KMS-11 (cell line): ENCODE results near the gene DBNL.

ENCODE experiments used
- H2AFZ ChIP-seq: fragments of 200-600 bp; sonication (generic); 2 replicates; pipeline ENCODE4 v1.6.1; 2016; ENCODE audit warnings: antibody characterized with exemption, mixed run types, low read depth
- H3K27ac ChIP-seq: fragments of 200-600 bp; sonication (generic); 2 replicates; pipeline ENCODE4 v1.6.1; 2016; ENCODE audit warnings: mild to moderate bottlenecking, mixed run types
- H3K27me3 ChIP-seq: fragments of 200-600 bp; sonication (generic); 2 replicates; pipeline ENCODE4 v1.6.1; 2017; ENCODE audit warnings: mild to moderate bottlenecking, low read depth, mixed run types, moderate library complexity; ENCODE audit not compliant: insufficient read depth
- H3K36me3 ChIP-seq: fragments of 200-600 bp; sonication (generic); 2 replicates; pipeline ENCODE4 v1.6.1; 2017; ENCODE audit warnings: mild to moderate bottlenecking, mixed run types; ENCODE audit not compliant: insufficient read depth
- H3K4me1 ChIP-seq: fragments of 200-600 bp; sonication (generic); 2 replicates; pipeline ENCODE4 v1.6.1; 2016; ENCODE audit warnings: mild to moderate bottlenecking, low read depth, mixed run types; ENCODE audit not compliant: poor library complexity, severe bottlenecking
- H3K4me2 ChIP-seq: fragments of 200-600 bp; sonication (generic); 2 replicates; pipeline ENCODE4 v1.7.0; 2016; ENCODE audit warnings: mild to moderate bottlenecking, mixed run types
- H3K4me3 ChIP-seq: fragments of 200-600 bp; sonication (generic); IDR thresholded peaks from 2 replicates; pipeline ENCODE4 v1.6.1; 2017; ENCODE audit warnings: low read depth, low read length, mixed read lengths; ENCODE audit not compliant: insufficient read depth
- H3K79me2 ChIP-seq: fragments of 200-600 bp; sonication (generic); 2 replicates; pipeline ENCODE4 v1.6.1; 2016; ENCODE audit warnings: low read depth, mixed run types; ENCODE audit not compliant: insufficient read depth
- H3K9ac ChIP-seq: fragments of 200-600 bp; sonication (generic); 2 replicates; pipeline ENCODE4 v1.6.1; 2016; ENCODE audit warnings: mild to moderate bottlenecking, mixed run types
- H4K20me1 ChIP-seq: fragments of 200-600 bp; sonication (generic); 2 replicates; pipeline ENCODE4 v1.6.1; 2016; ENCODE audit warnings: mild to moderate bottlenecking, mixed run types; ENCODE audit not compliant: insufficient read depth
- CTCF ChIP-seq: fragments of 200-600 bp; sonication (generic); conservative IDR thresholded peaks from 2 replicates; pipeline ENCODE4 v1.6.1; 2017; ENCODE audit warnings: low read depth, mild to moderate bottlenecking, antibody characterized with exemption, low read length, moderate library complexity, mixed read lengths

Gene DBNL

GRCh38 chr7:44060091-44060947 is 15.8 kb downstream of the DBNL start:
- H3K9ac ChIP-seq, result no peak overlapping the region
- no peak overlapping the region for H3K4me3 ChIP-seq
- no peak overlapping the region for H3K4me2 ChIP-seq
- H4K20me1 ChIP-seq, result no peaks in the 10 kb centered on the region
- no peak overlapping the region for H2AFZ ChIP-seq
- peaks cover 2% of the 10 kb centered on the region; the same call in 1 of the 2 replicates for H3K36me3 ChIP-seq
- H3K4me1 ChIP-seq, result no peaks in the 10 kb centered on the region
- no peak overlapping the region for H3K27ac ChIP-seq
- H3K27me3 ChIP-seq, result no peaks in the 10 kb centered on the region
- TF ChIP-seq CTCF, result no peak
- H3K79me2 ChIP-seq, result no peaks in the 10 kb centered on the region

- H3K4me3 ChIP-seq, result no peak overlapping the region
- H3K4me1 ChIP-seq, result no peaks in the 10 kb centered on the region
- no peak for TF ChIP-seq CTCF
- no peaks in the 10 kb centered on the region for H4K20me1 ChIP-seq
- H3K27ac ChIP-seq, result no peak overlapping the region
- H3K27me3 ChIP-seq, result no peaks in the 10 kb centered on the region
- peaks cover 2% of the 10 kb centered on the region; the same call in 1 of the 2 replicates for H3K36me3 ChIP-seq
- no peak overlapping the region for H2AFZ ChIP-seq
- H3K4me2 ChIP-seq, result no peak overlapping the region
- no peaks in the 10 kb centered on the region for H3K79me2 ChIP-seq
- no peak overlapping the region for H3K9ac ChIP-seq
These were observed 16.6 kb downstream of the DBNL start for GRCh38 chr7:44060948-44061644.

- no peaks in the 10 kb centered on the region for H3K4me1 ChIP-seq
- no peak overlapping the region for H3K4me2 ChIP-seq
- H3K4me3 ChIP-seq, result no peak overlapping the region
- no peak overlapping the region for H2AFZ ChIP-seq
- no peaks in the 10 kb centered on the region for H3K79me2 ChIP-seq
- no peaks in the 10 kb centered on the region for H4K20me1 ChIP-seq
- H3K27me3 ChIP-seq, result no peaks in the 10 kb centered on the region
- TF ChIP-seq CTCF, result no peak
- peaks cover 2% of the 10 kb centered on the region; the same call in 1 of the 2 replicates for H3K36me3 ChIP-seq
- H3K9ac ChIP-seq, result no peak overlapping the region
- H3K27ac ChIP-seq, result no peak overlapping the region
These were observed 17.2 kb downstream of the DBNL start for GRCh38 chr7:44061645-44062179.

- H3K36me3 ChIP-seq, result peaks cover 2% of the 10 kb centered on the region; the same call in 1 of the 2 replicates
- no peaks in the 10 kb centered on the region for H3K27me3 ChIP-seq
- H3K27ac ChIP-seq, result no peak overlapping the region
- H3K79me2 ChIP-seq, result no peaks in the 10 kb centered on the region
- H2AFZ ChIP-seq, result no peak overlapping the region
- no peak for TF ChIP-seq CTCF
- H3K4me1 ChIP-seq, result no peaks in the 10 kb centered on the region
- H3K4me3 ChIP-seq, result no peak overlapping the region
- no peak overlapping the region for H3K9ac ChIP-seq
- H3K4me2 ChIP-seq, result no peak overlapping the region
- no peaks in the 10 kb centered on the region for H4K20me1 ChIP-seq
These were observed 17.8 kb downstream of the DBNL start for GRCh38 chr7:44062180-44062902.
